NCI-H774 (cell line): ENCODE measurements around the gene KRTAP10-2.
"Not testable (repeated sequence)": the region's sequence is repeated elsewhere in the genome, so short reads cannot be mapped to it uniquely, and the experiment has no call there.

Experiments
- DNase-seq: peaks from one replicate; lab custom pipeline; 2025; lab: John Stamatoyannopoulos, UW

The KRTAP10-2 gene

GRCh38 chr21:44567481-44568171, 16.3 kb upstream of the KRTAP10-2 start:
- no peak for DNase-seq

GRCh38 chr21:44566403-44566802, 15.1 kb upstream of the KRTAP10-2 start:
- DNase-seq = no peak

GRCh38 chr21:44564886-44565598, 13.7 kb upstream of the KRTAP10-2 start:
- DNase-seq = no peak

- no peak for DNase-seq
Measured at GRCh38 chr21:44564099-44564498, 12.8 kb upstream of the KRTAP10-2 start.

- no peak for DNase-seq
Measured at GRCh38 chr21:44558695-44559094, 7.4 kb upstream of the KRTAP10-2 start, which contains the start of gene KRTAP10-3. Gene KRTAP10-3, minus strand, starts transcription at chr21:44558795. Its CDS starts 80 bp downstream, at chr21:44558715.

- DNase-seq = not testable (repeated sequence)
Measured at GRCh38 chr21:44558329-44558675, 7.0 kb upstream of the KRTAP10-2 start.

- DNase-seq = no peak
Measured at GRCh38 chr21:44557491-44558328, 6.4 kb upstream of the KRTAP10-2 start.

GRCh38 chr21:44556879-44557278, 5.6 kb upstream of the KRTAP10-2 start:
- peak; percentile 56 for DNase-seq

- DNase-seq = no peak
Measured at GRCh38 chr21:44555200-44555875, 4.0 kb upstream of the KRTAP10-2 start.

GRCh38 chr21:44552681-44553080, 1.4 kb upstream of the KRTAP10-2 start:
- DNase-seq = no peak

GRCh38 chr21:44552136-44552535, 831 bp upstream of the KRTAP10-2 start:
- DNase-seq = no peak

GRCh38 chr21:44550807-44551206, 498 bp downstream of the KRTAP10-2 start:
- no peak for DNase-seq

- DNase-seq = not testable (repeated sequence)
Measured at GRCh38 chr21:44550285-44550684, 1.0 kb downstream of the KRTAP10-2 start.

- DNase-seq = no peak
Measured at GRCh38 chr21:44549525-44550211, 1.6 kb downstream of the KRTAP10-2 start.

- no peak for DNase-seq
Measured at GRCh38 chr21:44548922-44549321, 2.4 kb downstream of the KRTAP10-2 start.

- DNase-seq = no peak
Measured at GRCh38 chr21:44548381-44548780, 2.9 kb downstream of the KRTAP10-2 start.

- DNase-seq = no peak
Measured at GRCh38 chr21:44547656-44548331, 3.5 kb downstream of the KRTAP10-2 start.

GRCh38 chr21:44544566-44544965, 6.7 kb downstream of the KRTAP10-2 start:
- DNase-seq = no peak

- DNase-seq = no peak
Measured at GRCh38 chr21:44542716-44543115, 8.6 kb downstream of the KRTAP10-2 start.

GRCh38 chr21:44540741-44541288, 10.5 kb downstream of the KRTAP10-2 start:
- no peak for DNase-seq
